NCI-H2227 treated with DMSO at 0.1 percent for 48 hours (cell line): ENCODE data around the gene ZNF98.

Source experiments
- DNase-seq: peaks from one replicate; lab custom pipeline; 2025; lab: John Stamatoyannopoulos, UW

ZNF98 gene

DNA sequence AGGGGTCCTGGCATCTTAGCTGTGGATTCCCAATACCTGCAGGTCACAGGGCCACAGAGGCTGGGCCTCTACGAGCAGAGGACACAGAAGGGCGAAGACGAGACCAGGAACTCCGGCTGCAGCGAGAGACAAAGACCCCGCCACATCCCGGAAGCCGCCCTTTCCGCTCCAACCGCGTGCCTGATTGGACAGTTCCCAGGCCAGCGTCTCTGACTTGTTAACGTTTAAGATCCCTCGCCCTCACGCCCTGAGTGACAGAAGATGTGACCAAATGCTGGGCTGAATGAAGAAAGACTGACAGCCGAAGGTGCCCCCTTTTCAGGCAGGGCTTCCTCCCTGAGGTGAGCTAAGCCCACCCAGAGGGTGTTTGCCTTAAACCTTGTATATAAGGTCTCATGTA, at the start of gene ZNF98:
Gene ZNF98 (minus strand): TSS at position 136 of the 400 bp plus-strand sequence. CDS start 122 bp downstream, at position 14.
- DNase-seq: peak; percentile 7

DNA sequence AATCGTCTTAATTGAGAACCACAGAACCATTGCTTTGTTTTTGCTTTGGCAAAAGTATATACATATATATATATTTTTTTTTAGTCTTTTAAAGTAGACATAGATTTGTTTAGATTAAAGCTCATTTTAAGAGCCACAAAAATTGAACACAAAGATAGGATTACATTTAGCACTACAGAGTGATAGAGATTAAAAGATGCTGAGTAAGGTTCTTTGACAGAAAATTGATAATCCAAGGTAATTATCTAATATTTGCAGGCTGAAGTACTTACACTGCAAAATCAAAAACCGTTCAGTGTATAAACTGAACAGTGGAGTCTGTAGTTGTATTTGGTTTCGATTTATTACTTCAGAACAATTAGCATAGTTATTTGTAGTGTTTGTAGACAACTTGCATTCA, 24.5 kb upstream of the ZNF98 start:
- DNase-seq: no peak

DNA sequence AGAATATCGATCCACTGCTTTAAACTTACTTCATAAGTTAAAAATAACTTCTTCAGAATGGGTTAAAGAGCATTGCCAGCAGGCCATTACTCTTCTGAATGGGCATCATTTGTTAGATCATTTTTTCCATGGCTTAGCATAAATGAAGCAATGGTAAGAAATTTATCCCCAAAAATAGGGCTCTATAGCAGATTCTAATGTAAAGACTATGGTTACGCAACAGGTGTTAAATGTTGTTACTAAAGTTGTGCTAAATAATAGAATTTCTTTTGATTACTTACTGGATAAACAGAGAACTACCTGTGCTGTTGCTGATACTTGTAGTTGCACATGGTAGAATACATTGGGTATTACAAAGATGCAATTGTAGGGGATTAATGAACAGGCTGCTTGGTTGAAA, 15.9 kb upstream of the ZNF98 start:
- DNase-seq: no peak

GRCh38 chr19:22427960-22428913, 6.1 kb upstream of the ZNF98 start:
- no peak for DNase-seq

- DNase-seq: no peak
Observed at GRCh38 chr19:22427547-22427946, 5.4 kb upstream of the ZNF98 start.

DNA sequence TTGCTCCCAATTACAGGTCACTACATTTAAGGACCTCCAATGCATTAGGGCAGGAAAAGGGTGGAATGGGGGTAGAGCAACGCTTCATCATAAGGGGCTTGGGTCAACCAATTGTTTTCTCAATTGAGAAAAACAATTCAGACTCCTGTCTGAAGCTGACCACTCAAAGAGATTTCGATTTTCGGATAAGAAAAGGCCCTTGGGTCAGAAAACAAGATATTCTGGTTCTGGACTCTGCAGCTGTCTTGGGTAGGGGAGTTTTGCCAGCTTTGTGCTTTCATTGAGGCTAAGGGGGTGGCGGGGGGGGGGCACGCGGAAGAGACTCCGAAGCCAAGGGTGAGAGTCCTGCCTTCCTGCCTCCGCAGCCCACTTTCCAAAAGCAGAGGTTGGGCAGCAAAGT, 4.8 kb upstream of the ZNF98 start:
- no peak for DNase-seq

DNA sequence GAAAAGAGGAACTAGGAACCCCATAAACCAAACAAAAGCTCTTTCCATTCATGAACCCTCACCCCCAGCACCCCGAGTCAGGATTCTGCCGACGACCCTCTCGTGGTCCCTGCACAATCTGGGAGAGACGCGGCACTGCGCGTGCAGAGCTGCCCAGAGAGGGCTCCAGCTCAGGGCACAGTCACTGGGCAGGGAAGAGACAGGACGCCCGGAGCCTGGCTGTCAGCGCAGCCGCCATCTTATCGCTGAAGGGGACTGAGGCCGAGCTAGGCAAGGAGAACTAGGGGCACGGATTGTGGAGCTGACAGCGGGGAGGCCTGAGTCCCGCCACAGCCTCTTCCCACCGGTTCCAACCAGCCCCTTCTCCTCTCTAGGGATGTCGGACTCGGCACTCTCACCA, 349 bp downstream of the ZNF98 start:
- no peak for DNase-seq

DNA sequence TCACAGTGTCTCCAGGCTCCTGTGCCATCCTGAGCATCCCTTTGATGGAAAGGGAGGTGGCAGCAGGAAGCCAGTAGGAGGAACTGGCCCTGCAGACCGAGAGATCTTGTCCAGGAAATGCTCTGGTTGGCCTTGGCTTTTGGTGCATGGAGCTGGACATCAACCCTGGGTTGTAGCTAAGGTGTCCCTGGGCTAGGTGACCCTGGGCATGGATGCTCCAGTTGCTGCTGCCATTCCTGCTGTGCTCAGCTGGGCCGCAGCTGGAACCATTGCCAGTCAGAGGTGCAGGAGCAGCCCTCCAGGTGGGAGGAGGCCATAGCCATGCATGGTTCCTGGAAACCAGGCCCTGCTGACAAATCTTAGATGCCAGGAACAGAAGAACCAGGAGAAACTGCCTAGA, 67.5 kb downstream of the ZNF98 start:
- no peak for DNase-seq
